GM12892 (cell line): Measurements from ENCODE around the gene C1QTNF6.
"Not testable (repeated sequence)": the region's sequence is repeated elsewhere in the genome, so short reads cannot be mapped to it uniquely, and the experiment has no call there.

Experiments
- DNase-seq: peaks from one replicate; pipeline ENCODE4 v3.0.0; 2011; ENCODE audit not compliant: insufficient read length
- FAIRE-seq: peaks from 2 replicates; lab custom pipeline; 2011; peaks lifted over from hg19 to GRCh38; lab: Jason Lieb, UNC
- POLR2A ChIP-seq: IDR thresholded peaks from 2 replicates; pipeline ENCODE4 v1.6.1; 2011; ENCODE audit warnings: low read depth, low read length, control low read depth
- POLR2AphosphoS5 ChIP-seq: IDR thresholded peaks from 2 replicates; pipeline ENCODE4 v1.6.1; 2011; ENCODE audit warnings: low read depth, low read length, control low read depth
- TAF1 ChIP-seq: IDR thresholded peaks from 2 replicates; pipeline ENCODE4 v1.6.1; 2011; ENCODE audit warnings: low read depth, mild to moderate bottlenecking, control low read depth, low read length, borderline replicate concordance

Gene C1QTNF6

GRCh38 chr22:37177221-37177620 lies 10.8 kb downstream of the C1QTNF6 start:
- no peak for FAIRE-seq
- TF ChIP-seq TAF1 (no peak), POLR2A (no peak), POLR2AphosphoS5 (no peak)
- DNase-seq = no peak

- FAIRE-seq (peak; percentile 84), DNase-seq (no peak)
- TF ChIP-seq POLR2AphosphoS5 (no peak), POLR2A (no peak), TAF1 (no peak)
Observed at GRCh38 chr22:37176464-37177061, 11.5 kb downstream of the C1QTNF6 start.

- no peak for DNase-seq
- TF ChIP-seq POLR2A (no peak), POLR2AphosphoS5 (no peak), TAF1 (no peak)
- FAIRE-seq = no peak
Observed at GRCh38 chr22:37175414-37176281, 12.4 kb downstream of the C1QTNF6 start.

GRCh38 chr22:37174964-37175363 lies 13.1 kb downstream of the C1QTNF6 start:
- DNase-seq (no peak), FAIRE-seq (no peak)
- TF ChIP-seq TAF1 (no peak), POLR2AphosphoS5 (no peak), POLR2A (no peak)

- TF ChIP-seq POLR2A (no peak), TAF1 (no peak), POLR2AphosphoS5 (no peak)
- DNase-seq (no peak), FAIRE-seq (no peak)
Observed at GRCh38 chr22:37173709-37174108, 14.3 kb downstream of the C1QTNF6 start.

- DNase-seq = no peak
- no peak for FAIRE-seq
- TF ChIP-seq POLR2AphosphoS5 = no peak
- TF ChIP-seq POLR2A = no peak
- TF ChIP-seq TAF1 = no peak
Observed at GRCh38 chr22:37172266-37173245, 15.5 kb downstream of the C1QTNF6 start.

GRCh38 chr22:37171662-37172061 lies 16.4 kb downstream of the C1QTNF6 start:
- DNase-seq = no peak
- no peak for FAIRE-seq
- TF ChIP-seq POLR2AphosphoS5 (no peak), POLR2A (no peak), TAF1 (no peak)

GRCh38 chr22:37170689-37171405 lies 17.2 kb downstream of the C1QTNF6 start:
- not testable (repeated sequence) for FAIRE-seq, DNase-seq

GRCh38 chr22:37169947-37170688 lies 17.9 kb downstream of the C1QTNF6 start:
- no peak for FAIRE-seq
- DNase-seq = no peak
- TF ChIP-seq TAF1 (no peak), POLR2AphosphoS5 (no peak), POLR2A (no peak)

GRCh38 chr22:37169406-37169805 lies 18.6 kb downstream of the C1QTNF6 start:
- no peak for FAIRE-seq

More at GRCh38 chr22:37169406-37169805, 18.6 kb downstream of the C1QTNF6 start:
- TF ChIP-seq POLR2A (no peak), POLR2AphosphoS5 (no peak), TAF1 (no peak)
- no peak for DNase-seq
